T-helper 17 cell (primary cell): ENCODE results near the gene POLRMT. TPM values are rescaled to one million over a fixed set of nuclear protein-coding genes. Genes with fewer than 3 reads are reported as not detected.

Source experiments
- ATAC-seq: fragments of 150-1000 bp; cut with Tn5 transposase; 2 replicates; pipeline ENCODE4 v1.10.0; 2021; ENCODE audit warnings: mild to moderate bottlenecking, moderate library complexity
- DNase-seq, 3 donors: peaks; one replicate each; pipeline versions ENCODE4 v3.0.0 to v3.0.0-alpha.2; 2020 to 2021
- H3K9me3 ChIP-seq: one replicate; pipeline ENCODE4 v1.7.0; 2013; ENCODE audit warnings: low read length, mild to moderate bottlenecking; ENCODE audit not compliant: control insufficient read depth, poor library complexity, severe bottlenecking
- H3K27ac Mint-ChIP-seq: one replicate; pipeline ENCODE4 v1.8.0; 2022; ENCODE audit warnings: mild to moderate bottlenecking, moderate library complexity, mixed read lengths
- H3K27me3 Mint-ChIP-seq: one replicate; pipeline ENCODE4 v1.8.0; 2022; ENCODE audit warnings: mixed read lengths
- H3K36me3 Mint-ChIP-seq: one replicate; pipeline ENCODE4 v1.8.0; 2022; ENCODE audit warnings: low read depth, mixed read lengths
- H3K4me1 Mint-ChIP-seq: one replicate; pipeline ENCODE4 v1.8.0; 2022; ENCODE audit warnings: mild to moderate bottlenecking, mixed read lengths
- H3K4me3 Mint-ChIP-seq: one replicate; pipeline ENCODE4 v1.8.0; 2022; ENCODE audit warnings: mild to moderate bottlenecking, moderate library complexity, mixed read lengths
- total RNA-seq, 4 donors: library from RNA in 2 of 4; stranded (reverse) in 2 of 4; gene quantifications; one replicate each; pipeline ENCODE4 v1.2.3 and lab custom pipeline; 2022 to 2026

POLRMT gene
- total RNA-seq, 2 donors from 2014 or later, result 61.3 to 64.7 TPM

DNA sequence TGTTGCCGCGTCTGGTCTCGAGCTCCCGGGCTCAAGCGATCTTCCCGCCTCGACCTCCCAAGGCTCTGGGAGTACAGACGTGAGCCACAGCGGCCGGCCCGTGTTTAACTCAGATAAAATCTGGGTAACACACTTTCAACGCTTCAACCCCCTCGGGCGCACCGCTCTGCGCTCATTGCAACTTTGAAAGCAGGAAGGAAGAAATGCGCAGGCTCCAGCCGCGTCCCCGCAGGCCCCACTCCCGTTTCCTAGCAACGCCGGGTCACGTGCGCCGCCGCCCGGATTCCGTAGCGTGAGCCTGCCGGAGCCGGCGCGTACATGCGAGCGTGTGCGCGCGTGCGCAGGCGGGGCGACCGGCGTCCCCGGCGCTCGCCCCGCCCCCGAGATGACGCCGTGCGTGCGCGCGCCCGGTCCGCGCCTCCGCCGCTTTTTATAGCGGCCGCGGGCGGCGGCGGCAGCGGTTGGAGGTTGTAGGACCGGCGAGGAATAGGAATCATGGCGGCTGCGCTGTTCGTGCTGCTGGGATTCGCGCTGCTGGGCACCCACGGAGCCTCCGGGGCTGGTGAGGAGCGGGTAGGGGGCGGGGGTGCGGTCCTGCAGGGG lies 61.1 kb downstream of the POLRMT start, which contains the start of gene BSG:
TSS of gene BSG (plus strand) at position 457 of the 603 bp plus-strand sequence. CDS start at position 496, 39 bp downstream.
- peak within 1 kb of the TSS; percentile 94 for H3K4me3 Mint-ChIP-seq
- H3K36me3 Mint-ChIP-seq, result no peaks in the 10 kb centered on the region
- peaks cover 32% of the 10 kb centered on the region for H3K4me1 Mint-ChIP-seq
- DNase-seq (peak; percentile 98 to 99 (median 98)), ATAC-seq (peak; percentile 87)
- peak within 1 kb of the TSS; percentile 99 for H3K27ac Mint-ChIP-seq
- no peaks in the 10 kb centered on the region for H3K27me3 Mint-ChIP-seq
- no peaks in the 10 kb centered on the region for H3K9me3 ChIP-seq

DNA sequence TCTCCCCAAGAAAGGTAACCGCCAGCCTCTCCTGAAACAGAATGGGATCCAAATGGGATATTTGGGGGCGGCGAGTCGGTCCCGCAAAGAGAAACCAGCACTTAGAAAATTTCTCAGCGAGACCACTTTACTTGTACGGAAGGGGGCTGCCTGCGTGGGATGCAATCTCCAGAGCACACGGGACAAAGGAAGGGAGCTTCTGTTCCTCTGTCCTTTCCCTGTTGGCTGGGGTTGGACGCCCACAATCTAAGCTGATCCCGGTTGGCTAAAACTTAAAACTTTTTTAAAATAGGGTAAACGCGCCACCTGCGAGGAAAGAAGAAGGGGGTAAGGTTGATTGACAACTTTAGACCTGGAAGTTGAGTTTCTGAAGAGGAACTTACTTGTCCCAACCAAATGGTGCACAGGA lies 61.8 kb downstream of the POLRMT start:
- H3K27ac Mint-ChIP-seq, result peak overlapping the region; percentile 99
- H3K36me3 Mint-ChIP-seq, result no peaks in the 10 kb centered on the region
- no peak for DNase-seq

DNA sequence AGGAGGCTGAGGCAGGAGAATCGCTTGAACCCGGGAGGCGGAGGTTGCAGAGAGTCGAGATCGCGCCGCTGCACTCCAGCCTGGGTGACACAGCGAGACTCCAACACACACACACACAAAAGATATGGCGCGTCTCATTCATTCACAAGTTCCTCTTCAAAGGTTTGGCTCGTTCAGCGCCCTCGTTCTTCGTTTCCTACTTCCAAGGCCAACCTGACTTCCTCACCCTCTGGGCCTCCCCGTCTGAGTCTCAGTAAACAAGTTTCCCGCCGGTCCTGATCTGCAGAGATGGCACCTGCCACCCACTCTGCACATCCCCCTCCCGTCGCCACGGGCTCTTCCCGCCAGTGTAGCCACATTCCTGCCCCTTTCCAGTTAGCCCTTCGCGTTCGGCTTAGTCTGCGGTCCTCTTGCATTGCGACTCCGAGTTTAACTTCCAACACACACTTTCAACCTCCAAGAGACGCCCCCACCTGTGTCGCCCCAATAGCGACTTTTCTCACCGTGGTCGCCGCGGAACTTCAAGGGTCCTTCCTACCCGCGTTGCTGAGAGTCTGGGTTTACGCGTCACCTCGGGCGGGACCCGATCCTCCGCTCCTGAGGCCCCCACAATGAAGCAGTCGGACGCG lies 62.3 kb downstream of the POLRMT start:
- Mint-ChIP-seq H3K27ac (peak overlapping the region; percentile 99), H3K36me3 (no peaks in the 10 kb centered on the region), H3K4me1 (peaks cover 27% of the 10 kb centered on the region), H3K4me3 (peak overlapping the region; percentile 94), H3K27me3 (no peaks in the 10 kb centered on the region)
- ATAC-seq (peak; percentile 28), DNase-seq (peak; percentile 30 to 55 (median 39))
- no peaks in the 10 kb centered on the region for H3K9me3 ChIP-seq

More for the DNA sequence above, 61.8 kb downstream of the POLRMT start:
- H3K9me3 ChIP-seq, result no peaks in the 10 kb centered on the region
- ATAC-seq, result peak; percentile 12
- Mint-ChIP-seq H3K27me3 (no peaks in the 10 kb centered on the region), H3K4me1 (peaks cover 29% of the 10 kb centered on the region), H3K4me3 (peak overlapping the region; percentile 94)

DNA sequence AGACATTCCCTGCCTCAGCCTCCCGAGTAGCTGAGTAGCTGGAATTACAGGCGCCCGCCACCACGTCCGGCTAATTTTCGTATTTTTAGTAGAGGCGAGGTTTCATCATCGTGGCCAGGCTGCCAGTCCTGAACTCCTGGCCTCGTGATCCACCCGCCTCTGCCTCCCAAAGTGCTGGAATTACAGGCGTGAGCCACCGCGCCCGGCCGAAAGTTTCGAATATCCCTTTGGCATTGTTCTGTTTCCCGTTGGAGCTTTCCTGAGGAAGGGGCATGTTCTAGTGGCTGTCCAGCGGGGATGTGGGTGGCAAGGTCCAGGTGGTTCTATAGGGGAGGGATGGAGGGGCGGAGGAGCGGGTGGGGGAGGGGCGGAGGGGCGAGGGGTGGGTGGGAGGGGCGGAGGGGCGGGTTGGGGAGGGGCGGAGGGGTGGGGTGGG lies 63.1 kb downstream of the POLRMT start:
- H3K4me1 Mint-ChIP-seq, result peaks cover 27% of the 10 kb centered on the region
- H3K27ac Mint-ChIP-seq, result peak overlapping the region; percentile 21
- no peaks in the 10 kb centered on the region for H3K36me3 Mint-ChIP-seq
- H3K27me3 Mint-ChIP-seq, result no peaks in the 10 kb centered on the region
- no peak for DNase-seq
- H3K4me3 Mint-ChIP-seq, result peak overlapping the region; percentile 33
- ATAC-seq, result no peak
- H3K9me3 ChIP-seq, result no peaks in the 10 kb centered on the region

DNA sequence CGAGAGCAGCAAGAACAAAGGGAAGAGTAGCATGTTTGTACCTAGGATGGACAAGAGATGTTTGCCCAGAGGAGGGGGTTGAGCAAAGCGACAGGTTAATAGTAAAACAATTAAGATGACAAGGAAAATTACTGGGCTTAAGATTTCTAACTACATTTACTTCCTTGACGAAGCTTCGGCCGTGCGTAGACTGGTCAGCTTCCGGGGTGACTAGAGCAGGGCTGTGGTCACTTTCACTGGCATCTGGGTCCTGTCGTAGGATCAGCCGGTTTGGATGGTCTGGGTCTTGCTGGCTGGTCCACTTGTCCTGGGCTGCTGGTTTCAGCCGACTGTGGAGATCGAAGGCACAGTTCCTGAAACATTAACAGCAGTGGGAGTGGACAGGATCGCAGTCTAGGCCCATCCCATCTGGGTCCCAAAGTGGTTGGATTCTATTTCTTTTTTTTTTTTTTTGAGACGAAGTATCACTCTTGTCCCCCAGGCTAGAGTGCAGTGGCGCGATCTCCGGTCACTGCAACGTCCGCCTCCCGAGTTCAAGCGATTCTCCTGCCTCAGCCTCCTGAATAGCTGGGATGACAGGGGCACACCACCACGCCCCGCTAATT lies 65.9 kb downstream of the POLRMT start:
- DNase-seq, result no peak
- Mint-ChIP-seq H3K36me3 (no peaks in the 10 kb centered on the region), H3K27ac (no peak overlapping the region), H3K27me3 (no peaks in the 10 kb centered on the region), H3K4me3 (no peak overlapping the region), H3K4me1 (peaks cover 11% of the 10 kb centered on the region)
- no peaks in the 10 kb centered on the region for H3K9me3 ChIP-seq
- ATAC-seq, result no peak

Other genes starting within 250 kb of the POLRMT start
- not detected for gene C2CD4C, start 224.4 kb downstream of the POLRMT start, total RNA-seq
- gene SHC2, start 172.5 kb downstream of the POLRMT start, total RNA-seq, result not detected
- under 1 TPM; 0.15 to 0.31 TPM for gene MADCAM1, start 137.1 kb downstream of the POLRMT start, total RNA-seq
- 10 to 100 TPM; 24.3 to 24.8 TPM for gene TPGS1, start 126.0 kb downstream of the POLRMT start, total RNA-seq
- 10 to 100 TPM; 36.2 to 42.0 TPM for gene CDC34, start 101.8 kb downstream of the POLRMT start, total RNA-seq
- 10 to 100 TPM; 43.8 to 45.6 TPM for gene GZMM, start 89.5 kb downstream of the POLRMT start, total RNA-seq
- 100 to 1,000 TPM; 152 to 165 TPM for gene BSG, start 60.9 kb downstream of the POLRMT start, total RNA-seq
- gene HCN2, start 43.7 kb downstream of the POLRMT start, total RNA-seq, result 1 to 10 TPM; 1.1 to 3.0 TPM
- under 1 TPM; 0.65 to 0.68 TPM for gene FGF22, start 6.3 kb upstream of the POLRMT start, total RNA-seq
- gene RNF126, start 29.7 kb upstream of the POLRMT start, total RNA-seq, result 100 to 1,000 TPM; 105 to 126 TPM
- 1 to 10 TPM; 1.3 to 2.0 TPM for gene FSTL3, start 42.9 kb upstream of the POLRMT start, total RNA-seq
- not detected for gene PRSS57, start 61.9 kb upstream of the POLRMT start, total RNA-seq
- not detected for gene PALM, start 75.4 kb upstream of the POLRMT start, total RNA-seq
- gene MISP, start 117.6 kb upstream of the POLRMT start, total RNA-seq, result not detected
- 100 to 1,000 TPM; 334 to 341 TPM for gene PTBP1, start 163.9 kb upstream of the POLRMT start, total RNA-seq
- not detected for gene PLPPR3, start 188.4 kb upstream of the POLRMT start, total RNA-seq
- 1 to 10 TPM in 1 of 2 donors, under 1 TPM in 1; 0.90 to 1.2 TPM for gene AZU1, start 194.3 kb upstream of the POLRMT start, total RNA-seq
- gene PRTN3, start 207.5 kb upstream of the POLRMT start, total RNA-seq, result not detected
- gene ELANE, start 218.8 kb upstream of the POLRMT start, total RNA-seq, result not detected
- 1 to 10 TPM; 1.9 to 5.3 TPM for gene CFD, start 226.1 kb upstream of the POLRMT start, total RNA-seq